AG04449 (cell line): ENCODE data around the gene GAS2L2.

Experiments used
- CTCF ChIA-PET: fragments of 350-600 bp; formaldehyde crosslinking; extraction: SDS; loops from one replicate; lab custom pipeline; 2021; ENCODE audit warnings: antibody characterized with exemption; lab: Yijun Ruan, JAX
- POLR2A ChIA-PET: fragments of 400-600, 350-600 bp; formaldehyde crosslinking; extraction: SDS; loops from one replicate; lab custom pipeline; 2020; ENCODE audit warnings: antibody characterized with exemption, inconsistent platforms; lab: Yijun Ruan, JAX
- DNase-seq: peaks from one replicate; pipeline ENCODE4 v3.0.0-alpha.2; 2010; ENCODE audit warnings: low read depth, low spot score
- H3K4me3 ChIP-seq: 2 replicates; pipeline ENCODE4 v1.5.1; 2011; ENCODE audit warnings: low read depth, mild to moderate bottlenecking, control low read depth, low read length
- TF ChIP-seq, protein P1 (sequence below): IDR thresholded peaks from one replicate; pipeline ENCODE4 v1.5.1; 2011; ENCODE audit warnings: mild to moderate bottlenecking, moderate library complexity, low read length, control low read depth, inconsistent platforms; ENCODE audit not compliant: insufficient read depth; ENCODE audit errors: missing control alignments

The GAS2L2 gene

DNA sequence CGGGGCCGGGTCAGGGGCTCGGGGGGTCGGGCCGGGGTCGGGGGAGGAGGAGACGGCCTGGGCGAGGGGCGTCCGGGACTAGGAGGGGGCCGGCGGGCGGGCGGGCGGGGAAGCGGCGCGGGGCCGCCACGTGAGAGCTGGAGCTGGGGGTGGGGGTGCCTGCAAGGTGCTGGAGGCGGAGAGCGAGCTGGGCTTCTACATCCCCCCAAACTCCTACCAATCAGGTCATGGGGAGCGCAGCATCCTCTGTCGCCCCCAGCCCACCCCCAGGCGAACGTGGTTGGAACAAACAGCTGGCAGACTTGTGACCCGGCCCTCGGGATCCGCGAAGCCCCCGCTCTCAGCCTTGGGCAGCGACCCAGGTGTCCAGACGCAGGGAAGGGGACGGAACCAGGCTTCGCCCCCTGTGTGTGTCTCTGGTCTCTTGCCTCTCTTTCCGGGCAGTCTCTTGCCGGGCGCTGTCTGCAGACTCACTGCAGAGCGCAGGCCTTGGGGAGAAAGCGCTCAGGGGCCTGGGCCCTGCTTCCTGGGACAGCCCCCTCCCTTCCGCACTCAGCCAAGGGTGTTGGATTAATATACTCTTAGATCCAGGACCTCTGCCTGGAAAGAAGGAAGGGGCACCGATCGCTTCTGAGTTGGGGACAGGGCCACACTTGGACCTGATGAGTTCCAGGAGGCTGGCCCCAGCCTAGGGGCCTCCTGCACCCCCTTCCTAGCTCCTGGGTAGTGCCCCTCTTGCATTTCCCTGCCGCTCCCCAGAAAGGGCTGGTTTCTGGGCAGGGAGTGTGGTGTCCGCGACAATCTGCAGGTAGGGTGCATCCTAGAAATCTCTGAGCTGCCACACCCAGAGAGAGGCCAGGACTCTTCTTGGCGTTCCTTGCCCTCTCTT, 20.9 kb downstream of the GAS2L2 start:
- H3K4me3 ChIP-seq: peak overlapping the region; percentile 64
- no peak for DNase-seq
- CTCF ChIA-PET: interaction anchor here (0.6 to 6.5 kb wide), 11 partner anchors 9 to 420 kb away, joined by 3 to 43 read pairs (median 4); no protein-coding TSS in a partner anchor
- TF ChIP-seq, protein P1, sequence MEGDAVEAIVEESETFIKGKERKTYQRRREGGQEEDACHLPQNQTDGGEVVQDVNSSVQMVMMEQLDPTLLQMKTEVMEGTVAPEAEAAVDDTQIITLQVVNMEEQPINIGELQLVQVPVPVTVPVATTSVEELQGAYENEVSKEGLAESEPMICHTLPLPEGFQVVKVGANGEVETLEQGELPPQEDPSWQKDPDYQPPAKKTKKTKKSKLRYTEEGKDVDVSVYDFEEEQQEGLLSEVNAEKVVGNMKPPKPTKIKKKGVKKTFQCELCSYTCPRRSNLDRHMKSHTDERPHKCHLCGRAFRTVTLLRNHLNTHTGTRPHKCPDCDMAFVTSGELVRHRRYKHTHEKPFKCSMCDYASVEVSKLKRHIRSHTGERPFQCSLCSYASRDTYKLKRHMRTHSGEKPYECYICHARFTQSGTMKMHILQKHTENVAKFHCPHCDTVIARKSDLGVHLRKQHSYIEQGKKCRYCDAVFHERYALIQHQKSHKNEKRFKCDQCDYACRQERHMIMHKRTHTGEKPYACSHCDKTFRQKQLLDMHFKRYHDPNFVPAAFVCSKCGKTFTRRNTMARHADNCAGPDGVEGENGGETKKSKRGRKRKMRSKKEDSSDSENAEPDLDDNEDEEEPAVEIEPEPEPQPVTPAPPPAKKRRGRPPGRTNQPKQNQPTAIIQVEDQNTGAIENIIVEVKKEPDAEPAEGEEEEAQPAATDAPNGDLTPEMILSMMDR: no peak
- POLR2A ChIA-PET: interaction anchor here (0.9 to 1.1 kb wide), 2 partner anchors 11 to 359 kb away, joined by 3 read pairs; partner anchors contain the start of gene SLFN11

DNA sequence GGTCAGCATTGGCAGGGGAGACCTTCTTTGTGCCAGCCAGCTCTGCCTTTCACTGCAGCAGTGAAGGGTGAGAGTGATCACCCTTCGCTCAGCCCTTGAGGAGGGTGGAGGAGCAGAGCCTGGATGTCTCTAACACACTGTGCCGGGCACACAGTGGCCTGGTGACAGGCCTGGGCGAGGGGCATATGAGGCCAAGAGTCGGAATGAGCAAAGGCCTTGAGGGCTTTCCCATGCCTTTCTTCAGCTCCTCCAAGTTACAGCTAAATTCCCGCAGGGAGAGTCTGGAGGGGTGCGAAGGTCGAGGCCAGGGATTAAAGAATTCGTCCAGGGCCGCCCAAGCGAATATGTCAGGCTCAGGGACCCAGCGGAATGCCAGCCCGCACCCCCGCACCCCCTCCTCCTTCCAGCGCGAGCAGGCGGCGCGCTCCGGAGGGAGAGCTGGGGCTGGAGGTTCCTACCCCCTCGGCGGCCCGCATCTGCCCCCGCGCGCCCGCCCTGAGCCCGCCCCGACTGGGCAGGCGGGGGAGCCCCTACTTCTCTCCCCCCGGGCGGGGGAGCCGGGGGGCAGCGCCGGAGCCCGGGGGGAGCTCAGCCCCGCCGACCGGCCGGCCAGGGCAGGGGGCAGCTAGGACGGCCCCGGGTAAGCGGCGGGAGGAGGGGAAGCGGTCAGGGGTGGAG, 21.7 kb downstream of the GAS2L2 start, which contains the start of gene RASL10B:
RASL10B (plus strand) TSS at position 401 of the 678 bp plus-strand sequence. CDS start 3,546 bp downstream, outside the sequence.
- ChIA-PET CTCF (interaction anchor here (0.6 to 6.5 kb wide), 11 partner anchors 8 to 419 kb away, joined by 3 to 43 read pairs (median 4); no protein-coding TSS in a partner anchor), POLR2A (interaction anchor here (0.9 to 1.1 kb wide), 2 partner anchors 12 to 358 kb away, joined by 3 read pairs; partner anchors contain the start of gene SLFN11)
- peak within 1 kb of the TSS; percentile 64 for H3K4me3 ChIP-seq
- DNase-seq: no peak
- TF ChIP-seq, protein P1: no peak

DNA sequence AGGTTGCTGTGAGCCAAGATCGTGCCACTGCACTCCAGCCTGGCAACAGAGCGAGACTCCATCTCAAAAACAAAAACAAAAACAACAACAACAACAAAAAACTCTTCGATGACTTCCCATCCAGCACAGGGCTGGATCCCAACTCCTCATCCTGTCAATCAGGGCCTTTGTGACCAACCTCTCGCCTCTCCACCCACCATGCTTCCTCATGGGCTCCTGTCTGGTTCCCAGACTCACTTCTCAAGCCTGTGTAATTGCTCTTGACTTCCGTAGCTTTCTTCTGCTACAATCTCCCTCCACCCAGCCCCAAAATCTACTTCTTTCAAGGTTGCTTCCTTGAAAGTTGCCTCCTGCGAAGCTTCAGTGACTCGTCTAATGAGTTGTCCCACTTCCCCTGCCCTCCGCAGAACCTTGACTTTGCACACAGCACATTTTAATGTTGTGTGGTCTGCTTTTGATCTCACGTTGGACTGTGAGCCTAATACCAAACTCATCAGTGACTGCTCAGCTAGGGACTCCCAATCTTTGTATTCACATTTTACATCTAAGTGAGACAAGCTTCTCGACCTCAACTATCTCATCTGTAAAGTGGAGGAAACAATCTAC, 22.5 kb downstream of the GAS2L2 start:
- DNase-seq: no peak
- POLR2A ChIA-PET: no interaction called here
- TF ChIP-seq, protein P1: no peak
- CTCF ChIA-PET: interaction anchor here (0.7 to 6.5 kb wide), 5 partner anchors 17 to 119 kb away, joined by 3 to 43 read pairs (median 6); no protein-coding TSS in a partner anchor
- no peak overlapping the region for H3K4me3 ChIP-seq

DNA sequence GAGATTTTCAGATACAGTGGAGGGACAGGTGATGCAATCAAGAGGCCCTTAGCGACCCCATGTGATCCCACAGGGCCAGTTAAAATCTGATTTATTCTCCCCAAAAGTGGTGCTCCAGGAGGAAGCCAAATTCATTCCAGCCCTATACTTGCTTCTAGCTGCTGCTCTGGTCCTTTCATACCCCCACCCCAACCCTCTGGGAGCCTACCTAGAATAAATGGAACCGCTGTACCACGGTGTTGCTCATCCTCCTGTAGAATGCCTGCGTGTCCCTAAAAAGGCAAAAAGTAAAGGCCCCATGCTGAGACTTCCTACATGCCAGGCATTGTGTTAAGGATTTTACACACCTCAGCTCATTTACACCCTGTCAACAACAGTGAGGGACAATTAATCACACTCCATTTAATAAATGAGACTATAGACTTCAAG, 23.6 kb downstream of the GAS2L2 start:
- H3K4me3 ChIP-seq: no peak overlapping the region
- no peak for DNase-seq
- POLR2A ChIA-PET: interaction anchor here (0.5 kb wide), 1 partner anchor 84 kb away, joined by 3 read pairs; no protein-coding TSS in a partner anchor
- TF ChIP-seq, protein P1: no peak
- CTCF ChIA-PET: interaction anchor here (0.9 to 6.5 kb wide), 5 partner anchors 19 to 118 kb away, joined by 3 to 43 read pairs (median 7); no protein-coding TSS in a partner anchor

DNA sequence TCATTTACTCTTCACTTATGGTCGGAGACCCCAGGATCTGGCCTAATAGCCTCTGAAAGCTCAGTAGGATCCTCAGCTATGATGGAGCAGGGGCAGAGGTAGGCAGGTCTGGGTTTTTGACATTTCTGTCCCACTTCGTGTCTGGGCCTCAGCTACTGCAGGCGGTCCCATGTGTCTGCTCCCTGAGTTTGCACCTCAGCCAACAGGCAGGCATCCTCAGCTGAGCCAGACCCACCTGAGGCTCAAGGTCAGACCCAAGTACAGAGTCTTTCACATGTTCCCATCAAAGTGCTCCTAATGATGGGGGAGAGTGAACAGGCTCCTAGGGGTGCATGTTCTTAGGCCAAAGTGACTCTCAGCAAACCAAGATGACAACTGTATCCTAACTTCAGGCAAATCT, 24.5 kb downstream of the GAS2L2 start:
- ChIA-PET POLR2A (no interaction called here), CTCF (interaction anchor here (1.2 to 6.5 kb wide), 5 partner anchors 11 to 115 kb away, joined by 3 to 43 read pairs (median 7); no protein-coding TSS in a partner anchor)
- H3K4me3 ChIP-seq: no peak overlapping the region
- no peak for DNase-seq
- TF ChIP-seq, protein P1: no peak
